Activated CD8-positive, alpha-beta memory T cell treated with anti-CD3 and anti-CD28 coated beads, Interleukin-2, amount 50 U/mL, for 48 hours (primary cell): ENCODE data around the gene ALG1.
"Not testable (repeated sequence)": the region's sequence is repeated elsewhere in the genome, so short reads cannot be mapped to it uniquely, and the experiment has no call there.

Experiments used
- DNase-seq: peaks from one replicate; pipeline ENCODE4 v3.0.0-alpha.2; 2020

ALG1 gene

DNA sequence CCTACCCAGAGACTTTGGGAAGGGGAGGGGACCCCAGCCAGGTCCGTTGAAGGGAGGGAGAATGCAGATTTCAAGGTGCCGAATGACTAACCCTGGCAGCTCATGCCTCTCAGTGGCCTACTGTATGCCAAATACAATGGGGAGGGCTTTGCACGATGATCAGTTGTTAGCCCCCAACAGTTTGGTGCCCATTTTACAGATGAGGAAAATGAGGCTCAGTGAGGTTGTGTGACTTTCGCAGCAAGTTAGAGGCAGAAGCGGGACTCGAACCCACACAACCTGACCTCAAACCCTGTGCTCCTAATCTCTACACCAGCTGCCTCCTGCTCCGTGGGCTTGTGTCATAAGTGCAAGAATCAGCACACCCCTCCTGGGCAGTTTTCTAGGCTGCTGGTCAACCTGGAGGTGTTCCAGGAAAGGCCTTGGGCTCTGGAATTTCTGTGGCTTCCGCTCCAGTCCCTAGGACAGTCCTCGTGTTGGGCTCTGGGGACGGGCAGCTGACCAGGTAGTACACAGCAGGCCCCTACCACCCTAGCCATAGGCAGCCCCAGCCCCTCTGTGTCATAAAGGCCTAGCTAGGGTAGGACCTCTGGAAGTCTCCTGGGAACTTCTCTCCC lies 26.0 kb upstream of the ALG1 start:
- no peak for DNase-seq

- no peak for DNase-seq
These were observed 24.7 kb upstream of the ALG1 start for GRCh38 chr16:5046914-5047313.

DNA sequence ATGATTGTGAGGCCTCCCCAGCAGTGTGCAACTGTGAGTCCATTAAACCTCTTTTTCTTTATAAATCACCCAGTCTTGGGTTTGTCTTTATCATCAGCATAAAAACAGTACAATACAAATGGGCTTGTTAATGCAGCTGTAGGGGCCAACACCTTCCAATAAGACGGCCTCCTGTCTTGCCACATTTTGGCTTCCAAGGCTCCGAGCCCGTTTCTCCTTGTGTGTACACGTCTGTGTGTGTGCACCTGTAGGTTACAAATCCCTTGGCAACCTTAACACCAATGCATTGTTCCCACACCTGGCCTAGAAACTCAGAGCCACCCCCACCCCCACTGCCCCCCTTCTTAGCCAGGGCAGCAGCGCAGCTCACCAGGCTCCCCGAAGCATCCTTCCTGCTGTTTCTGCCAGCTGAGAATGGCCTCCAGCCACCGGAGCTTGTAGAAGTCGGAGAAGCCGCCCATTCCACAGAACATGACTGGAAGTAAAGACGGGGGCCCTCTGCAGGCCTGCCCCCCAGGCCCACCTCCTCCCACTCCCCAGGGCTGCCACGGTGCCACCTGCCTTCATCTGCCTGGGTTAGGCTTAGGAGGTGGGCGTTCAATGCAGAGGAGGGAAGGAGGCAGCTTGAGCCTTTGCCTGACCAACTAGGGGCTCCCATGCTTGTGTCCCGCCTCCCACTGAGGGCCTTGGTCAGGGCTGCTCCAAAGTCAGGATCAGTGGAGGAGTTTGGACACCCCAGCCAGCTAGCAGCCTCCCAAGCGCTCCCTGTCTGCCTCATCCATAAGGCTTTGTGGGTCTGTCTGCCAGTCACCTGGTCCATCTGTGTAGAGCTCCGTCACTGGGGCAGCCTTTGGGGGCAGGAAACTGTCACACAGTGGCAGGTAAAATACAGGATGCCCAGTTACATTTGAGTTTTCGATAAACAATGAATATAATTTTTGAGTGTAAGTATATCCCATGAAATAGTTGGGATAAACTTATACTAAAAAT lies 16.5 kb upstream of the ALG1 start:
- no peak for DNase-seq

- peak; percentile 72 for DNase-seq
These were observed 15.3 kb upstream of the ALG1 start for GRCh38 chr16:5056352-5056751.

DNA sequence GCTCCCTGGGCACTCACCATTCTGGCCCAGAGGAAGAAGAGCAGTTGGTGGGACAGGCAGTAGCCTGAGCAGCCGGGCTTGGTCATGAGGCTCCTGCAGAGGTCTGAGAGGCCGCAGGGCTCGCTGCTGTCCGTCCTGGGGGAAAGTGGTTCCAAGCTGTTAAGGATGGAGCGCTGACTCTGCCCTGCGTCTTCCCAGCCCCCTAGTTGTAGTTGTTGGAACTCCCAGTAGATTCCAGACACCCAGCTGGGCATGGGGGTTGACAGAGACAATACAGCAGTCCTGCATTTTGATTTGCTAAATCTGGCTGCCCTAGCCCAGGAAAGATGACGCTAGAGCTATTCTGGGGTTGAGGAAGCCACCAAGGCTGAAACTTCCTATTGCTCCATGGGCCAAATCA lies 13.2 kb upstream of the ALG1 start:
- DNase-seq = no peak

DNA sequence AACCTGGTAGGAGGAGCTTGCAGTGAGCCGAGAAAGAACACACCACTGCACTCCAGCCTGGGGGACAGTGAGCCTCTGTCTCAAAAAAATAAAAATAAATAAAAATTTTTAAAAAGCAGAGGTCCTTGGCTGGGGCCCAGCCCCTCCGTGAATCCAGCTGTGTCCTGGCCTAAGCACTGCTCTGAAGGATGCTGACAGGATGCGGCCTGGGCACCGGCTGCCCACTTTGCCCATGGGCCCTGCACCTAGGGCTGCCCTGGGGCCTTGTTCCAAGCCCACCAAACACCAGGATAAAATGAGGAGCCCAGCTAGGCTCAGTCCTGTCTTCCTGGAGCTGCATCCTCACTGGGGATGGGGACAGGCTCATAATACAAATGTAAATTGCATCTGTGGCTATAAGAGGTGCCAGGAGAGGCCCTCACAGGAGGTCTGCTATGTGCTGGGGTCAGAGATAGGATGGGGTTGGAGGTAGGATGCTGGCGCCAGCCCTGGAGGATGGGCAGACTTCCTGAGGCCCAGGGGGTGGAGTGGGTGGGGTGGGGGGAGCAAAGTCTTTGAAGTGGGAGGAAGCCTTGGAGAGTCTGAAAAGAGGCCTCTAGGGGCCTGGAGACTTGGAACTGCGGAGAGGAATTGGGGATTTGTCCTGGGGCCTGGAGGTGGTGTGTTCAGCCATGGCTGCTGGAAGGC lies 12.1 kb upstream of the ALG1 start:
- DNase-seq = no peak

DNA sequence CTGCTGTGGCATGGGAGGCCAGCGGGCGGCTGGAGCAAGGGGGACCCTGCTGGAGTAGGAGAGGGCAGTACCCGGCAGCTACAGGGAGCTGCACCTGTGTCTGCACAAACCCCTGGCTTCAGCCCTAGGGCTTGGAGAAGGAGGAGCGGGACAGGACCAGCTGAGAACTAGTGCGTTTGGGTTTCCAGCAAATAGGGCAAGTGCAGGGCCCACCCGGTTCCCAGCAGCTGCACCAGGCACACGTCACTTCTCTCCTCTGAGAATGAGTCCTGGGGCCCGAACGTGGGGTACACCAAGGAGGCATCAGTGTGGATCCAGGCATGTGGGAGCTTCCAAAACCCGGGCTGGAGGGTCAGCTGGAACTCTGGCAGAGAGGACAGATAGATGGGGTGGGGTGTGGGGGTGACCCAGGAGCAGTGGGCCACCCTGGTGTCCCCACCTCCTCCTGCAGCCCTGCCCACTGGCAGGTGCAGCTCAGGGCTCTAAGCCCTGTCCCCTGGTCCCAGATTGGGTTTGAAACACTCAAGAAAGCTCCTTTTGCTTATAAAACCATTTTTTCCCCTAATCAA lies 11.5 kb upstream of the ALG1 start:
- DNase-seq = no peak

DNA sequence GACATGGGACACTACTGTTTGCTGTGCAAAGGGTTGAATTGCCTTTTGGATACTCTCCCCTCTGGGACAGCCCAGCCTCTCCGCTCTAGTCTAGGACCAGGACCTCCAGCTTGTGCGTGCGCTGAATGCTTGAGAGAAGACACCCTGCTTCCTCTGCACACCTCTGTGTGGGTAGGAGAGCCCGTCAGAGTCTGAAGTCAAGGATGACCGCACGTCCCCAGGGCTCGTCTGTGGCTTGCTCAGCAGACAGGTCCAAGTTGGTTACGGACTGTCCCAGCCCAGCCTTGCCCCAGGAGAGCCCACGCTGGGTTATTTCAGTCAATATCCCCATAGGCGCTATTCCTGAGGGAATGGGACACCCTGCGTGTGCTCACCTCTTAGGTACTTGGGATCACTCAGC lies 9.6 kb upstream of the ALG1 start:
- no peak for DNase-seq

GRCh38 chr16:5062790-5063765 lies 8.6 kb upstream of the ALG1 start:
- DNase-seq = no peak

- DNase-seq = no peak
These were observed 6.7 kb upstream of the ALG1 start for GRCh38 chr16:5064915-5065314.

GRCh38 chr16:5065326-5065725 lies 6.3 kb upstream of the ALG1 start:
- no peak for DNase-seq

- no peak for DNase-seq
These were observed 5.8 kb upstream of the ALG1 start, which contains the start of gene C16orf89 for GRCh38 chr16:5065813-5066212. C16orf89 (minus strand) TSS chr16:5065956; CDS start chr16:5065908, 48 bp downstream.

DNA sequence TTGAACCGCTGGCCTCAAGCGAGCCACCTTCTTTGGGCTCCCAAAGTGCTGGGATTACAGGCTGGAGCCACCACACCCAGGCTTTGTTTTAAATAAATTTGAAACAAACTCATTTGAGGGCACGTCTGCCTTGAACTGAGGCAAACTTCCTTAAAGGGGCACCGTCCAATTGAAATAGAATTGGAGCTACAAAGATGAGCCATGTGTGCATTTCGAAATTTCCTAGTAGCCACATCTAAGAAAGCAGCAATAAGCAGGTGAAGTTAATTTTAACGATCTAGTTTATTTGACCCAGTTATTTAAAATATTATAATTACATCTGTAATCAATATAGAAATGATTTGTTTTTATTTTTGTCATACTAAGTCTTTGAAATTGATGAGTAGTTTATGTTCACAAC lies 5.1 kb upstream of the ALG1 start:
- DNase-seq = no peak

GRCh38 chr16:5069048-5069447 lies 2.6 kb upstream of the ALG1 start:
- DNase-seq = no peak

GRCh38 chr16:5069854-5070253 lies 1.8 kb upstream of the ALG1 start:
- no peak for DNase-seq

- DNase-seq = no peak
These were observed 1.0 kb upstream of the ALG1 start for GRCh38 chr16:5070431-5071186.

GRCh38 chr16:5071341-5071680 lies 332 bp upstream of the ALG1 start:
- DNase-seq = no peak

- no peak for DNase-seq
These were observed 963 bp downstream of the ALG1 start for GRCh38 chr16:5072334-5073278.

GRCh38 chr16:5073279-5073629 lies 1.6 kb downstream of the ALG1 start:
- no peak for DNase-seq

DNA sequence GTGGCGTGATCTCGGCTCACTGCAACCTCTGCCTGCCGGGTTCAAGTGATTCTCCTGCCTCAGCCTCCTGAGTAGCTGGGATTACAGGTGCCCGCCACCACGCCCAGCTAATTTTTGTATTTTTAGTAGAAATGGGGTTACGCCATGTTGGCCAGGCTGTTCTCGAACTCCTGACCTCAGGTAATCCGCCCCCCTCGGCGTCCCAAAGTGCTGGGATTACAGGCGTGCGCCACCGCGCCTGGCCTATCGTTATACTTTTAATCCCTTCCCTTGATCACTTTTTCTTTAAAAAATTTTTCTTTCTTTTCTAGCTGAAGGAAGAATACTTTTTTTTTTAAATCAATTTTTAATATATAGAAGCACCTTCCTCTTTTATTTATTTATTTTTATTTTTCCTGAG lies 2.1 kb downstream of the ALG1 start:
- DNase-seq = not testable (repeated sequence)
